Inferior parietal cortex (tissue), 1 donor: ENCODE measurements around the gene VPS8.

Experiments used
- DNase-seq: peaks from one replicate; pipeline ENCODE4 v3.0.0-alpha.2; 2016; ENCODE audit errors: extremely low spot score

Gene VPS8

GRCh38 chr3:184781801-184782200 lies 30.2 kb upstream of the VPS8 start:
- DNase-seq: no peak

GRCh38 chr3:184783319-184783718 lies 28.6 kb upstream of the VPS8 start:
- no peak for DNase-seq

- DNase-seq: no peak
Observed at GRCh38 chr3:184784731-184785500, 27.1 kb upstream of the VPS8 start.

- no peak for DNase-seq
Observed at GRCh38 chr3:184785890-184786279, 26.1 kb upstream of the VPS8 start.

- peak; percentile 40 for DNase-seq
Observed at GRCh38 chr3:184786280-184786941, 25.6 kb upstream of the VPS8 start.

DNA sequence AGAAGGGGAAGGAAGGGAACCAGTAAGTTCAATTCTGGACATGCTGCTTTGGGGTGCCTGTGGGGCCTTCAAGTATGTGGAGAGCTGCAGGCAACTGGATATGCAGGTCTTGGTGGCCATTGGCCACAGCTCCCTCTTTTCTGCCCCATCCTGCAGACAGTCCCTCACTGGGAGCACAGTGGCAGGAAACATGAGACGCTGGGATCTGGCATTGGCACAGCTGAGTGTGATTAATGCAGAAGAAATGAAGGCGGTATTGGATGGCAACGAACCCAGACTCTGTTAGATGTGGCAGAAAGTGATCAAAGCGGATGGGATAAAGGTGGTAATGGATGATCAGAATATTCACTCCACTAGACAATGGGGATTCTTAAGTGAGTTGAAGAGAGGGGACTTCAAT lies 23.2 kb upstream of the VPS8 start:
- DNase-seq: no peak

GRCh38 chr3:184789314-184789998 lies 22.5 kb upstream of the VPS8 start:
- no peak for DNase-seq

DNA sequence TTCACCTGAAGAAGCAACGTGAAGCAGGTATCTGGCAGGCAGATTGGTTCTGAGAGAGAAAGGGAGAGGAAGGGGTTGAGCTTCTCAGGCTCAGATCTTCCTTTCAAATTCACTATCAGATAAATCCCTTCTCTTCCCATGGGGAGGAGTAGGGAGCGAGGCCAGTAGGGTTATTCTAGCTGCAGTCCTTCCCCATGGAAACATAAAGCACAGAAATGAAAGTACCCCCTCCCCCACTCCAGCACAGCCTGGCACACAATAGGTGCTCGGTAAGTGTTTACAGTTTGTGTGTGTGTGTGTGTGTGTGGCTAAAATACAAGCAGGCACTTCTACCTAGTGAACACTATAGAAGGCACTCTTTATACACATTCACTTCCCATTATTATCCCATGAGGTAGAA lies 20.8 kb upstream of the VPS8 start:
- DNase-seq: no peak

GRCh38 chr3:184795522-184796190 lies 16.3 kb upstream of the VPS8 start:
- DNase-seq: no peak

DNA sequence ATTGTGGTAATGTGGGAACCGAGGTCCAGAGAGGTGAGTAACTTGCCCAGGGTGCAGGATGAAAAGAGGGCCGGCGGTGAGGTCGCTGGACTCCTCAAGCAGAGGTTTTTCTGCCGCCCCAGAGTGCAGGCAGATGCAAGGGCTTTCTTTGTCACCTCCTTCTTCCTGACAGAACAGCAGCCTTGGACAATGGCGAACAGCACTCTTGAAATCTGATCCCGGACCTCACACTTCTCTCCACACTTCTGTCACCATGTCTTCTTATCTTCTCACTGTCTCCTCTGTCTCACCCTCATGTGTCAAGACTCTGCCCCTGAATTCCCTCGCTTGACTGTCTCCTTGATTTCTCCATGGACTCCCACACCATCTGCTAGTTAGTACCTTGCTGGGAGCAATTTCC lies 15.4 kb upstream of the VPS8 start:
- DNase-seq: no peak

GRCh38 chr3:184796954-184797353 lies 15.0 kb upstream of the VPS8 start:
- DNase-seq: no peak

DNA sequence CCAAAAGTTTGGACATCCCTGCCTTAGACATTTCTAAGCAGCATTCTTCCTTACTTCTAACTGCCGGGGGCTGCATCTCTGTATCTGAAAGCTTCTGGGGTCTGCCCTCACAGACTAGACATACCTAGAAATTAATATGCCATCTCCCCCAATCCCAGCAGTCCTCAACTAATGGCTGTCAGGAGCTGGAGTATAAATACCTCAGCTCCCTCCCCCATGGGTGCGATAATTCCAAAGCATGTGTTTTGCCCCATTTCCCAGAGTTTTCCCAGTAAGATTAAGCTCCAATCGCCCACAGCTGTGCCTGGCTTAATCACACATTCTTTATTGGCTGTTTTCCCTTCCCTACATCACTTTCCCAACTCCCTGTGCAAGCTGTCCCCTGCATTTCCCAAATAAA lies 13.8 kb upstream of the VPS8 start:
- no peak for DNase-seq

- DNase-seq: no peak
Observed at GRCh38 chr3:184800349-184800930, 11.5 kb upstream of the VPS8 start.

DNA sequence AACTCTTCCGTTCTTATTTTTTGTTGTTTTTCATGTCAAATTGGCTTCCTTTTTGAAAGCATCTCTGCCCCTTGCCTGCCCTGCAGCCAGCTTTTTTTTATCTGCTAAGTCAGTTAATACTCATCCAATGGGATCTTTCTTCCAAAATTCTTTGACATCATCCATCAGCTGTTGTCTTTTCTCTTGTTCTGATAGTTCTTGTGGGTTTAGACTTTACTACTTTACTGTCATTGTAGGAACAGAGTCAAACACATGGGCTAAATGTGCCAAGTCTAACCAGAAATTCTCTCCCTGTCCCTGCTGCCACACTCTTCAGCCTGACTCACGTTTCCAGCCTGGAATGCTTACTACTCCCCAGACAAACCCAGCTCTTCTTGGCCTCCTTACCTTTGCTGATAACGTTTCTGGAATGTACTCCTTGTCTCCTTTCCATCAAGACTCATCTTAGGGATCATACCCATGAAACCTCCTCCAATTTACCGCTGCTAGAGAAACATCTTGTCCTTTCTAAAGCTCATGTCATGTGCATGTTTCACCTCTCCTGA lies 10.7 kb upstream of the VPS8 start:
- no peak for DNase-seq

DNA sequence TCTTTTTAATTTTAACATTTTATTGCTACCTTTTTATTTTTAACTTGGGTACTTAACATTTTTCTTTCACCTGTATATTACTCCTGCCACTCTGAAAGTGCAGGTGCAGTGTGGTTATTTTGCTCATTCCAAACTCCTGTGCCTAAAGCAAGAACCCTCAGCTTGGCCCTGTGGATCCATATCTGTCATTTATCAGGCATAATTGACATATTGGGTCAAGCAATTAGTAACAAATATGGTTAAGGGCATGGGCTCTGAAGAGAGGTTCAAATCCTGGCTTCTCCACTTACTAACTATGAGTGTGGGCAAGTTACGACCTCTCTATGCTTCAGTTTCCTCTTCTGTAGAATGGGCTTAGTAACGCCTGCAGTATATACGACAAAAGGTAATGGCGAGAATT lies 9.8 kb upstream of the VPS8 start:
- no peak for DNase-seq

DNA sequence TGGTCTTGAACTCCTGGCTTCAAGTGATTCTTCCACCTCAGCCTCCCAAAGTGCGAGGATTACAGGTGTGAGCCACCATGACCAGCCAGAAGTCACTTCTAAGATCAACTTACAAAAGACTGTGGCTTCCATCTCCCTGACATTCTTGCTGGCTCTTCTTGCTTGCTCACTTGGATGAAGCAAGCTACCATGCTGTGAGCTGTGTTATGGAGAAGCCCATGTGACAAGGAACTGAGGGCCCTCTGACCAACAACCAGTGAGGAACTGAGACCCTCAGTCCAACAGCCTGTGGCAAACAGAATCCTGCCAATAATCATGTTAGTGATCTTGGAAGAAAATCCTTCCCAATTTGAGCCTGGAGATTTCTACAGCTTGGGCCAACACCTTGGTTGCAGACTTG lies 7.2 kb upstream of the VPS8 start:
- no peak for DNase-seq

- DNase-seq: no peak
Observed at GRCh38 chr3:184805351-184806038, 6.5 kb upstream of the VPS8 start.

DNA sequence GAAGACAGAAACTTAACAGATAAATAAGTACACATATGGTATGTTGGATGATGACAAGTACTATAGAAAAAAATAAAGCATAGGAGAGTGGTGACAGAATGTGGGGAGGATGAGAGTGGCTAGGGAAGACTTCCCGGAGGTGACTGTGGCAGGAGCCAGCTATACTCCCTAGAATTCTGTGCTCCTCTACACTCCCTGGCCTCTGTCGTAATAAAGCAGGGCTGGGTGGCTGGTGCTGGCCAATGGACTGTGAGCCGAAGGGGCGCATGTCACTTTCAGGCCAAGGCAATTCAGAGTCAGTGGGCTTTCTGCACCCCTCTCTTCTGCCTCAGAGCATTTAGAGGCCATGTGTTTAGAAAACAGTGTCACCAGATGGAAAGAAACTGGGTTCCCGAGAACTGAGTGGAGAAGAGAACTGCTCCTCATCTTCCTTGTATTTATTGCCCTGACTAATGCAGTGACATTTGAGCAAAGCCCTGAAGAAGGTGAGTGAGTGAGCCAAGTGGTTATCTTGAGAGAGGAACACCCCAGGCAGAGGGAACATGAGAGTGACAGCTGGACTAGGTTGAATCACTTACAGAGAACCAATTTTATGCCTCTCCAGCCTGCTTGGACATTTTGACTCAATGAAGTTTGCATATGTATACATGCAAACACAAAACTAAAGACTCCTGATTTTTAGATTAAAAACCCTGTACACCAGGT lies 5.2 kb upstream of the VPS8 start:
- DNase-seq: no peak

DNA sequence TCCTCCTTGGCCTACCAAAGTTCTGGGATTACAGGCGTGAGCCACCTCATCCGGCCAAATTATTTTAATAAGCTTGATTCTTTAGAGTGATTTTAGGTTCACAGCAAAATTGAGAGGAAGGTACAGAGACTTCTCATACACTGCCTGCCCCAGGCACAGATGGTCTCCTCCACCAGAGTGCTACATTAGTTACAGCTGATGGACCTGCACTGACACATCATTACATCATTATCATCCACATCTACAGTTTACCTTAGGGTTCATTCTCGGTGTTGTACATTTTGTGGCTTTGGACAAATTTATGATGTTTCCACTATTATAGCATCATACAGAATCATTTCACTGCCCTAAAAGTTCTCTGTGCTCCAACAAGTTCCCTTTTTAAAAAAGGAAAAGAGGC lies 4.4 kb upstream of the VPS8 start:
- no peak for DNase-seq

DNA sequence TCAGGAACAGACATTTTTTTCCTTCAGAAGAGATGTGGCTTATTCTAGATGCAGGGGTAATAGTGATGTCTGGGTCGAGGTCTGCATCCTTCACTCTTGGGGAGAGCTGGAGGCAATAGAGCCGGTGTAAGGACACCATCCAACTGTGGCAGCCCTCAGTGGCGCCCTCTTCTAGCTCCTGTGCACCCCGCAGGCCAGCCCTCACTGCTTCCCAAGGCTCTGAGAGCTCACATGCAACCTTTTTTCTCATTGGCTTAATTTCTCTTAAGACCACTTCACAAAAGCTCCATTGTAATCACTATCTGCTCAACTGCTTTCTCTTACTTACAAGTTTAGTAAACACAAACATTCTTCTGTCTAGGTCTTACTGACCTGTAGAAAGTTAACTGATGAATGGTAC lies 3.9 kb upstream of the VPS8 start:
- no peak for DNase-seq

DNA sequence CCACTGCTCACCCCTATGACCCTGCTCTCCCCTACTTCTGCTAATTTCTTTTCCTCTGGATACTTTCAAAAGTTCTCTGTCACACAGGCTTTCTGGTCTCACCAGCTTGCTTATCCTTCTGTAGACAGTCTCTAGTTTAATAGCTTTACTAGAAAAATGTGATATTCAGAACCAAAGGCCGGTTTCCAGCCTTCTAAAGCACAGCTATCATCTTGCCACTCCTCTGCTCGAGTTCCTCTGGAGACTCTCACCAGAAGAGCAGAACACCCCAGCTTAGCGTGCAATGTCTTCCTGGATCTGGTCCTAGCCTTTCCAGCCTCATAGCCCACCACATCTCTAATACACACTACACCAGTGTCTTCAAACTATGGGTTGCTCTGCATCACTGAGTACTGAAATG lies 1.8 kb upstream of the VPS8 start:
- DNase-seq: no peak
